HepG2 (cell line): ENCODE measurements around the gene LRRN4CL. TPM values are rescaled to one million over a fixed set of nuclear protein-coding genes. Genes with fewer than 3 reads are reported as not detected.

Experiments
- BHLHE40 ChIP-seq: IDR thresholded peaks from 2 replicates; pipeline ENCODE4 v1.6.1; 2011; ENCODE audit warnings: low read length, improper control_type of control experiment
- BRF2 ChIP-seq: sonication (generic); formaldehyde crosslinking; IDR thresholded peaks from 2 replicates; pipeline ENCODE4 v1.8.1; 2022; ENCODE audit warnings: mild to moderate bottlenecking, missing genetic modification reagents
- E2F5 ChIP-seq: sonication (generic); formaldehyde crosslinking; conservative IDR thresholded peaks from 2 replicates; pipeline ENCODE4 v1.4.0; 2020; ENCODE audit warnings: missing genetic modification reagents
- FOSL2 ChIP-seq: sonication (generic); formaldehyde crosslinking; IDR thresholded peaks from 2 replicates; pipeline ENCODE4 v1.4.0; 2020; ENCODE audit warnings: missing genetic modification reagents
- GRHL1 ChIP-seq: sonication (generic); formaldehyde crosslinking; conservative IDR thresholded peaks from 2 replicates; pipeline ENCODE4 v1.8.0; 2022; ENCODE audit warnings: missing genetic modification reagents
- GTF2F1 ChIP-seq: fragments of 150-350 bp; IDR thresholded peaks from 2 replicates; pipeline ENCODE4 v1.6.1; 2014; ENCODE audit warnings: low read length
- KLF11 ChIP-seq: IDR thresholded peaks from 2 replicates; pipeline ENCODE4 v1.6.1; 2016; ENCODE audit warnings: missing compliant biosample characterization
- MAZ ChIP-seq, 2 experiments: sonication (generic) in 1 of 2; formaldehyde crosslinking in 1 of 2; IDR thresholded peaks; 2 replicates each; pipeline versions ENCODE4 v1.5.0 to v1.6.1; 2012 to 2020; ENCODE audit warnings: low read depth in 2 of 2, mild to moderate bottlenecking in 2 of 2, borderline replicate concordance in 1 of 2, improper control_type of control experiment in 1 of 2, low read length in 1 of 2, missing genetic modification reagents in 1 of 2, moderate library complexity in 1 of 2
- NFKB2 ChIP-seq: sonication (generic); formaldehyde crosslinking; IDR thresholded peaks from 2 replicates; pipeline ENCODE4 v1.4.0; 2020; ENCODE audit warnings: missing genetic modification reagents, borderline replicate concordance
- PCBP2 ChIP-seq: fragments of 200-400 bp; formaldehyde crosslinking; optimal IDR thresholded peaks from 2 replicates; pipeline ENCODE3; 2018; ENCODE audit warnings: low read length, low read depth; ENCODE audit not compliant: poor library complexity, severe bottlenecking
- RERE ChIP-seq: IDR thresholded peaks from 2 replicates; pipeline ENCODE4 v1.6.1; 2016; ENCODE audit warnings: low read depth, missing genetic modification reagents, missing compliant biosample characterization
- RNF219 ChIP-seq: sonication (generic); formaldehyde crosslinking; IDR thresholded peaks from 2 replicates; pipeline ENCODE4 v1.5.0; 2020; ENCODE audit warnings: mild to moderate bottlenecking, missing genetic modification reagents
- SNRNP70 ChIP-seq: fragments of 200-400 bp; formaldehyde crosslinking; IDR thresholded peaks from 2 replicates; pipeline ENCODE4 v1.6.1; 2017; ENCODE audit warnings: mild to moderate bottlenecking, low read depth, low read length, moderate library complexity
- ZNF274 ChIP-seq: sonication (generic); formaldehyde crosslinking; IDR thresholded peaks from 2 replicates; pipeline ENCODE4 v1.5.1; 2020; ENCODE audit warnings: mild to moderate bottlenecking, missing genetic modification reagents
- ZNF572 ChIP-seq: sonication (generic); formaldehyde crosslinking; IDR thresholded peaks from 2 replicates; pipeline ENCODE4 v1.5.1; 2020; ENCODE audit warnings: mild to moderate bottlenecking, missing genetic modification reagents
- ZNF616 ChIP-seq: sonication (generic); formaldehyde crosslinking; IDR thresholded peaks from 2 replicates; pipeline ENCODE4 v1.5.0; 2020; ENCODE audit warnings: low read depth, mild to moderate bottlenecking, missing genetic modification reagents
- ZSCAN9 ChIP-seq: IDR thresholded peaks from 2 replicates; pipeline ENCODE4 v1.6.1; 2016; ENCODE audit warnings: borderline replicate concordance
- polyA plus RNA-seq, 8 experiments: library from polyadenylated mRNA; depleted of rRNA in 3 of 8; stranded (reverse) in 7 of 8; unstranded in 1 of 8; fragments of >200 nt; fragmentation: Illumina TruSeq in 4 of 8; extraction: Trizol in 4 of 8; gene quantifications; 2 replicates each; pipeline versions ENCODE4 v1.2.1 to v1.2.3, GENCODE V29; 2011 to 2016; ENCODE audit warnings: low read depth in 4 of 8, missing spikeins in 1 of 8, mixed read lengths in 1 of 8; ENCODE audit not compliant: insufficient read depth in 1 of 8
- total RNA-seq, 5 experiments: library from RNA; depleted of rRNA; stranded (reverse); fragments of >200 nt; fragmentation: Illumina TruSeq; extraction: Trizol; gene quantifications; 2 replicates each; pipeline ENCODE4 v1.2.3, GENCODE V29; 2016; ENCODE audit warnings: low read depth in 1 of 5

The LRRN4CL gene
- total and polyA plus RNA-seq, 2 of the 13 experiments (the other 11 are each of a cell fraction or from before 2014, with no cell fraction given), result 0.11 TPM; not detected in 1

- TF ChIP-seq SNRNP70, result no peak
- no peak for TF ChIP-seq ZNF572 (CRISPR knock-in tag)
- peak; percentile 59 for TF ChIP-seq BHLHE40
- no peak for TF ChIP-seq RNF219 (CRISPR knock-in tag)
- TF ChIP-seq ZNF616 (CRISPR knock-in tag), result peak; percentile 95
- peak; percentile 32; the same call in 1 of the 2 replicates for TF ChIP-seq GTF2F1
- 0 out of 2 replicates have a peak, but pooled peaks have one; percentile 47 for TF ChIP-seq RERE (CRISPR knock-in tag)
- no peak for TF ChIP-seq GRHL1 (CRISPR knock-in tag)
- no peak for TF ChIP-seq PCBP2
- TF ChIP-seq FOSL2 (CRISPR knock-in tag), result peak; percentile 36
- peak; percentile 48; the same call in 1 of the 2 replicates for TF ChIP-seq MAZ (IDR thresholded peaks at IDR 0.05; ENCODE audit: borderline replicate concordance, low read depth, low read length)
- peak; percentile 95; the same call in 1 of the 2 replicates for TF ChIP-seq MAZ (CRISPR knock-in tag; IDR thresholded peaks at IDR 0.05; ENCODE audit: low read depth)
- peak; percentile 94; the same call in 1 of the 2 replicates for TF ChIP-seq NFKB2
- no peak; the same call in none of the 2 replicates for TF ChIP-seq E2F5
- TF ChIP-seq KLF11 (CRISPR knock-in tag), result no peak; the same call in 1 of the 2 replicates
- peak; percentile 80; the same call in 1 of the 2 replicates for TF ChIP-seq ZNF274 (CRISPR knock-in tag)
- TF ChIP-seq BRF2, result peak; percentile 97
- peak; percentile 84 for TF ChIP-seq ZSCAN9 (CRISPR knock-in tag)
These were observed 38.0 kb upstream of the LRRN4CL start, which contains the start of gene HNRNPUL2 (continued) for GRCh38 chr11:62727165-62727871.
